NB4 (cell line): ENCODE results near the gene COL6A3.

Experiments used
- MAX ChIP-seq: IDR thresholded peaks from 2 replicates; pipeline ENCODE4 v1.6.1; 2011; ENCODE audit warnings: low read depth, low read length
- MYC ChIP-seq: IDR thresholded peaks from 2 replicates; pipeline ENCODE4 v1.6.1; 2011; ENCODE audit warnings: low read depth, low read length
- POLR2A ChIP-seq: IDR thresholded peaks from 2 replicates; pipeline ENCODE4 v1.6.1; 2011; ENCODE audit warnings: mild to moderate bottlenecking; ENCODE audit not compliant: insufficient read length; ENCODE audit errors: extremely low read depth
- TF ChIP-seq, protein P1 (sequence below): IDR thresholded peaks from one replicate; pipeline ENCODE4 v1.5.1; 2012; ENCODE audit warnings: low read depth, low read length

- TF ChIP-seq, protein P1, sequence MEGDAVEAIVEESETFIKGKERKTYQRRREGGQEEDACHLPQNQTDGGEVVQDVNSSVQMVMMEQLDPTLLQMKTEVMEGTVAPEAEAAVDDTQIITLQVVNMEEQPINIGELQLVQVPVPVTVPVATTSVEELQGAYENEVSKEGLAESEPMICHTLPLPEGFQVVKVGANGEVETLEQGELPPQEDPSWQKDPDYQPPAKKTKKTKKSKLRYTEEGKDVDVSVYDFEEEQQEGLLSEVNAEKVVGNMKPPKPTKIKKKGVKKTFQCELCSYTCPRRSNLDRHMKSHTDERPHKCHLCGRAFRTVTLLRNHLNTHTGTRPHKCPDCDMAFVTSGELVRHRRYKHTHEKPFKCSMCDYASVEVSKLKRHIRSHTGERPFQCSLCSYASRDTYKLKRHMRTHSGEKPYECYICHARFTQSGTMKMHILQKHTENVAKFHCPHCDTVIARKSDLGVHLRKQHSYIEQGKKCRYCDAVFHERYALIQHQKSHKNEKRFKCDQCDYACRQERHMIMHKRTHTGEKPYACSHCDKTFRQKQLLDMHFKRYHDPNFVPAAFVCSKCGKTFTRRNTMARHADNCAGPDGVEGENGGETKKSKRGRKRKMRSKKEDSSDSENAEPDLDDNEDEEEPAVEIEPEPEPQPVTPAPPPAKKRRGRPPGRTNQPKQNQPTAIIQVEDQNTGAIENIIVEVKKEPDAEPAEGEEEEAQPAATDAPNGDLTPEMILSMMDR = no peak
- TF ChIP-seq MAX (no peak), POLR2A (no peak), MYC (no peak)
These were observed 109.0 kb downstream of the COL6A3 start for GRCh38 chr2:237304763-237305514.
